HK-2 (cell line): ENCODE measurements around the gene NAIF1.
"Not testable (repeated sequence)": the region's sequence is repeated elsewhere in the genome, so short reads cannot be mapped to it uniquely, and the experiment has no call there.

Experiments
- DNase-seq: peaks from one replicate; pipeline ENCODE4 v3.0.0-alpha.2; 2018; ENCODE audit not compliant: unreplicated experiment

NAIF1 gene

DNA sequence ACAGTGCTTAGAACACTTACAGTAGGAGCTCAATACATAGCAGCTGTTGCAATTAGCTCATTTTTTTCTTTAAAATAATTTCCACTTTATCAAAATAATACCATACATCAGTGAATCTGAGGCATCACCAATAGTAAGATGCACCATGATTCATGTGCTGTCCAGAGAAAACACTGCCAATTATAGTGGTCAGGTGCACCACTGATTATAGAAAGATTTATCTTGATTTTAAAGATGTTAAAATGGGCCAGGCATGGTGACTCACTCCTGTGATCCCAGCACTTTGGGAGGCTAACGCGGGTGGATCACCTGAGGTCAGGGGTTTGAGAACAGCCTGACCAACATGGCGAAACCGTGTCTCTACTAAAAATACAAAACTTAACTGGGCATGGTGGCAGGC, 39.4 kb downstream of the NAIF1 start:
- DNase-seq: no peak

DNA sequence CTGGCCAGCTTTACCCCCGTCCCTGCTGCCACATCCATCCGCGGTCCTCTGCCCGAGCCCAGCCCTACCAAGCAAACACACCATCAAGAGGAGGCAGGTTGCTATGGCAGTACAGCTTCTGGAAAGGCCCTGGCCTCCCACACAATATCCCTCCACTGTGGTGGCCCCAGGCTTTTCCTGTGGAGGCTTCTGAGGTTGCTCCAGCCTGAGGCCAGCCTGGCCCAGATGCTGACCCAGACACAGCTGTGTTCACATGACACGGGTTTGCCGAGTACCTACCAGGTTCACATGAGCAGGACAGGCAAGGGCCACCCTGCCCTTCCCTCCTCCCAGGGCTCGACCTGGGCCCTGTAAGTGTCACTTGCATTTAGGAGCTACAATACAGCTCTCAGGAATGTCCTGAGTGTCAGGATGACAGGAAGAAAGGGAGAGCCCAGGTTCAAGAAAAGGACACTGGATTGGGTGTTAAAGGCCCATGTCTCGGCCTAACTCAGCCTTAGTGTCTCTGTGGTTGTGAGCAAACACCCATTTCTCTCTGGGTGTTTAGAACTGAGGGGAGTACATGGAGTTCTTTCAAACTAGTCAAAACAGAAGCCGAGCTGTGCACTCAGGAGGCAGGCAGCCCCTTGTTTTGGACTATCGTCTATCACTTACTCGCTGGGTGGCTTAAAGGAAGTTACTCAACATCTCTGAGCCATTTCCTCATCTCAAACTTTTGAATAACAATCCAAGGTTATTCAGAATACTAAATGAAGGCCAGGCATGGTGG, 40.2 kb downstream of the NAIF1 start:
- no peak for DNase-seq

DNA sequence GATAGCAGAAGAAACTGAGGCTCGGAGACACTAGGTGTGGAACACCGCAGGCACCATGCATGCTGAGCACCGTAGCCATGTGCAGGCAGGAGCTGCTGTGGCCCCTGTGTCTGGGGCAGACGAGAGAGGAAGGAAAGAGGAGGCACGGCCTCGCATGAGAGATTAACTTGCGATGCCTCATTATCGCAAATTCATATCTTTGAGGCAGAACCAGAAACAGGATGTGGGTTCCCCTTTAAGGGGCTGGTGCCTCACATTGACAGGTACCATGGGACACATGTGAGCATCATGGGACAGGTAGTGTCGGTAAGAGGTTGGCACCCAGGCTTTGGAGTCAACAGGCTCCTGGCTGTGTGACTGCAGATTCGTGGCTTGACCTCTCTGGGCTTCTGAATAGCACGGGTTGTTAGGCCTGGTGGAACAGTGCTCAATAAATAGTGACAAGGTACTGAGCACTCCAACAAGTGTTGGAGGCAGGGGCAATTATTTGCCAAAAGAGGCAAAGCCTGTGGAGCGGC, 40.8 kb downstream of the NAIF1 start:
- DNase-seq: no peak

DNA sequence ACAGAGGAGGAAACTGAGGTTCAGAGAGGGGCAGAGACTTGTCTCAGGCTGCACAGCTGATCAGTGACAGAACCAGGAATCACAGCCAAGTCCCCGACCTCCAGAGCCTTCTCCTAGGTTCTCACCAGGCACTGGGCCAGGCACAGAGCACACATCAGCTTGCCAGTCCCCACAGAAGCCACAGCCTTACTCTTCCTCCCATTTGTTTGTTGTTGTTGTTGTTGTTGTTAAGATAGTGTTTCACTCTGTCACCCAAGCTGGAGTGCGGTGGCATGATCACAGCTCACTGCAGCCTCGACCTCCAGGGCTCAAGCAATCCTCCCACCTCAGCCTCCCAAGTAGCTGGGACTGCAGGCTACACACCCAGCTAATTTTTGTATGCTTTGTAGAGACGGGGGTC, 41.4 kb downstream of the NAIF1 start:
- no peak for DNase-seq

DNA sequence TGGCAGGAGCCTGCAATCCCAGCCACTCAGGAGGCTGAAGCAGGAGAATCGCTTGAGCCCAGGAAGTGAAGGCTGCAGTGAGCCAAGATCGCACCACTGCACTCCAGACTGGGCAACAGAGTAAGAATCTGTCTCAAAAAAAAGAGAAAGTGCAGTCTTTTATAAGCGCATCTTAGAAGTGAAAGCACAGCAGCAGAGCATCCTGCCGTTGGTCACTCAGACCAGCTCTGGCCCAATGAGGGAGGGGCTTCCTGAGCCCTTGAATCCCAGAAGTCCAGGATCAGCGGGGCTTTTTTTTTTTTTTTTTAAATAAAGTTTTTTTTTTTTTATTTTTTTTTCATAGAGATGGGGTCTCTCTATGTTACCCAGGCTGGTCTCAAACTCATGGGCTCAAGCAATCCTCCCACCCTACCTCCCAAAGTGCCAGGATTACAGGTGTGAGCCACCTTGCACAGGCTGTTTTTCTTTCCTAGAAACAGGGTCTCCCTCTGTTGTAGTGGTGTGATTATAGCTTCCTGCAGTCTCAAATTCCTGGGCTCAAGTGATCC, 42.3 kb downstream of the NAIF1 start:
- DNase-seq: no peak

DNA sequence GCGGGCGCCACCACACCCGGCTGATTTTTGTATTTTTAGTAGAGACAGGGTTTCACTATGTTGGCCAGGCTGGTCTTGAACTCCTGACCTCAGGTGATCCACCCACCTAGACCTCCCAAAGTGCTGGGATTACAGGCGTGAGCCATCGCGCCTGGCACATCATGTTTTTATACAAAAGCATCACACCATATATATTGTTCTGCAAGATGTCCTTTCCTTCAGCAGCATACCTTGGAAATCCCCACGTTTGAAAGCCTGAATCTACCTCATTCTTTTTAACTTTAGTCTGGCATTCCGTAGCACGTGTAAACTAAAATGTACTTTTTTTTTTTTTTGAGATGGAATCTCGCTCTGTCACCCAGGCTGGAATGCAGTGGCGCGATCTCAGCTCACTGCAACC, 43.4 kb downstream of the NAIF1 start:
- not testable (repeated sequence) for DNase-seq

DNA sequence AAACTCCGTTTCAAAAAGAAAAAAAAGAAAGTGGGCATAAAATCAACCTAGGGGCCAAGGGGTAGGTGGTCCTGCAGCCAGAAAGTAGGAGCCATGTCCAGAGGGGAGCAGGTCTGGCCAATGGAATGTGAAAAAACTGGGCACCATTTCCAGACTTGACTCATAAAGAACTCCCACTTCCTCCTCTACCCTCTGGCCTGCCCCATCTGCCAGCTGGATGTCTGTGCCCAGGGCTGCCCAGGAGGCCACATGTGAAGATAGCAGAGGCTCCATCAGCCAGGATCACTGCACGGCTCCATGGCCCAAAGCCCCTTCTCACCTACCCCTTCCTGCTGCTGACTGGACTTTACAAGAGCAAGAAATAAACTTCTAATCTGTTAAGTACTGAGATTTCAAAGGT, 44.2 kb downstream of the NAIF1 start:
- DNase-seq: no peak

DNA sequence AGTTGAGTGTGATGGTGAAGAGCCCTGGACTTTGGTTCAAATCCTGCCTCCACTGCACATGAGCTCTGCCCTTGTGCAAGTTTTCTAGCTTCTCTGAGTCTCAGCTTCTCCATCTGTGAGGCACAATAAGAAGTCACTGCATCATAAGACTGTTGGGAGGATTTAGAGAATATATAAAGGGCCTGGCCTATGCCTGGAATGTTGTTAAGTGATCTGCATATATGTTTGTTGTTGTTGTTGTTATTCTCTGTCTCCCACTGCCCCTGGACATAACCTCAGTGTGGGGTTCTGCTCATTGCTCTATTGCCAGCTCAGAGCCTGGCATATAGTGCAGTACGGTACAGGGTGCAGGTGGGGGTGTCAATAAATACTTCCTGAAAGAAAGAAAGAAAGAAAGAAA, 46.0 kb downstream of the NAIF1 start:
- DNase-seq: no peak

DNA sequence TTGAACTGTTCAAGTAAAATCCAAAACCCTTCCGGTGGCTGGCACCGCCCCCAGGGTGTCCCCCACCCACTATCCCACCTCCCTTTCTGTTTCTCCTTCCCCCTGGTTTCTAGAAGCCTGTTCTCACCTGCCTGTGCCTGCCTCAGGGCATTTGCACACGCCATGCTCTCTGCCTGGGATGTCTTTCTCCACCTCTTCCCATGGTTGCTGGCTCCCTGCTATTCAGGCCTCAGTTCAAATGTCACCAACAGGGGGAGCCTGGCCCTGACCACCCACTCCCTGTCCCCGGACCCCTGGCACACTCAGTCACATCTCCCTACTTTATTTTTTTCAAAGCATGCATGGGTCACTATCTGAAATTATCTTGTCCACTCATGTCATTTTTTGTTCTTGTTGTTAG, 46.4 kb downstream of the NAIF1 start:
- DNase-seq: no peak

DNA sequence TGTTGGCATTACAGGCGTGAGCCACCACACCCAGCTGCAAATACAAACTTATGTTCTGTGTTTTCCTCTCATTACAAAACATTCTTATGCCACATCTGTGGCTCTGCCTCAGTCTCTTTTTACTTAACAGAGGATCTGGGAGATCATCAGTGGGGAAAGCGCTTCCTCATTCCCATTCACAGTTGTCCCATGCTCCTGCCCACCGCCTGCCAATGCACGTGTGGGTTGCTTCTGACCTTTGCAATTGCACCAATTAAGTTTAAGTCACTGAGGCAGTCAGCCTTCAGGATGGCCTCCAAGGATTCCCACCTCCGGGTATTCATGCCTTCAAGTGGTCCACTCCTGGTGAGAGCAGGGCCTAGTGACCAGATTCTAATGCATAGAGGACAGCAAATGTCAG, 51.4 kb downstream of the NAIF1 start:
- no peak for DNase-seq
